Urothelium cell line (cell line): ENCODE measurements around the gene PLCB4.

Source experiments
- DNase-seq: peaks from one replicate; pipeline ENCODE4 v3.0.0; 2011; ENCODE audit warnings: low spot score, mixed read lengths
- FAIRE-seq: peaks from 2 replicates; lab custom pipeline; 2011; peaks lifted over from hg19 to GRCh38; lab: Jason Lieb, UNC

Gene PLCB4

GRCh38 chr20:9388160-9388812, 319.4 kb downstream of the PLCB4 start:
- FAIRE-seq (no peak), DNase-seq (no peak)

GRCh38 chr20:9388813-9389161, 319.9 kb downstream of the PLCB4 start:
- FAIRE-seq (no peak), DNase-seq (no peak)

- no peak for DNase-seq
- no peak for FAIRE-seq
Observed at GRCh38 chr20:9389346-9389745, 320.5 kb downstream of the PLCB4 start.

GRCh38 chr20:9390441-9390840, 321.6 kb downstream of the PLCB4 start:
- DNase-seq (no peak), FAIRE-seq (no peak)

GRCh38 chr20:9392892-9393857, 324.3 kb downstream of the PLCB4 start:
- peak; percentile 83 for DNase-seq
- FAIRE-seq, result no peak

GRCh38 chr20:9395971-9396370, 327.1 kb downstream of the PLCB4 start:
- no peak for DNase-seq
- no peak for FAIRE-seq

GRCh38 chr20:9397928-9398327, 329.0 kb downstream of the PLCB4 start:
- DNase-seq, result no peak
- no peak for FAIRE-seq

GRCh38 chr20:9398882-9399281, 330.0 kb downstream of the PLCB4 start:
- DNase-seq (no peak), FAIRE-seq (no peak)

GRCh38 chr20:9399322-9399721, 330.4 kb downstream of the PLCB4 start:
- FAIRE-seq, result no peak
- no peak for DNase-seq

GRCh38 chr20:9400171-9401025, 331.5 kb downstream of the PLCB4 start:
- FAIRE-seq (no peak), DNase-seq (no peak)

GRCh38 chr20:9401371-9401770, 332.5 kb downstream of the PLCB4 start:
- FAIRE-seq, result no peak
- no peak for DNase-seq

GRCh38 chr20:9402141-9402540, 333.3 kb downstream of the PLCB4 start:
- no peak for DNase-seq
- no peak for FAIRE-seq

GRCh38 chr20:9402546-9402945, 333.7 kb downstream of the PLCB4 start:
- FAIRE-seq, result no peak
- DNase-seq, result no peak

GRCh38 chr20:9403448-9403847, 334.6 kb downstream of the PLCB4 start:
- DNase-seq (no peak), FAIRE-seq (no peak)

- peak; percentile 66 for DNase-seq
- FAIRE-seq, result no peak
Observed at GRCh38 chr20:9407805-9408421, 339.0 kb downstream of the PLCB4 start.

GRCh38 chr20:9408422-9409300, 339.8 kb downstream of the PLCB4 start:
- DNase-seq (no peak), FAIRE-seq (no peak)

GRCh38 chr20:9409352-9409751, 340.5 kb downstream of the PLCB4 start:
- FAIRE-seq (no peak), DNase-seq (no peak)

- FAIRE-seq, result no peak
- DNase-seq, result peak; percentile 52
Observed at GRCh38 chr20:9409981-9410380, 341.1 kb downstream of the PLCB4 start.

GRCh38 chr20:9411833-9412232, 342.9 kb downstream of the PLCB4 start:
- no peak for FAIRE-seq
- no peak for DNase-seq

- DNase-seq, result no peak
- FAIRE-seq, result no peak
Observed at GRCh38 chr20:9412309-9412708, 343.4 kb downstream of the PLCB4 start.
